Measurements from ENCODE around the gene PACRG.

- TF ChIP-seq CTCF (IDR thresholded peaks at IDR 0.05; ENCODE audit: low read depth, low read length) (no peak), POLR2A (IDR thresholded peaks at IDR 0.05; ENCODE audit: extremely low read depth, insufficient read length) (no peak), MAX (IDR thresholded peaks at IDR 0.05; ENCODE audit: low read depth, low read length) (no peak), MYC (IDR thresholded peaks at IDR 0.05; ENCODE audit: low read depth, low read length) (no peak)
Measured at GRCh38 chr6:162887981-162888689, 160.4 kb downstream of the PACRG start.

All from NB4 (cell line).